Measurements from ENCODE around the gene CMPK1. TPM values are rescaled to one million over a fixed set of nuclear protein-coding genes. Genes with fewer than 3 reads are reported as not detected.

CMPK1 gene
- total RNA-seq, 1 donor from 2014 or later, result 48.5 TPM

- Histone ChIP-seq H3K9ac (ENCODE audit: low read depth in 1 of 3, low read length in 3 of 3) (no peak overlapping the region), H3K4me3 (ENCODE audit: low read length in 3 of 3) (no peak overlapping the region), H3K4me1 (ENCODE audit: control insufficient read depth in 3 of 3, insufficient read depth in 3 of 3, low read length in 3 of 3) (peaks cover 0 to 2% (median 0%) of the 10 kb centered on the region in 3 donors), H3K9me3 (ENCODE audit: control insufficient read depth in 3 of 3, low read length in 3 of 3) (no peaks in the 10 kb centered on the region), H3K36me3 (ENCODE audit: control insufficient read depth in 3 of 3, insufficient read depth in 3 of 3, low read length in 3 of 3) (peaks cover 12 to 25% (median 13%) of the 10 kb centered on the region in 3 donors), H3K27ac (ENCODE audit: low read depth, low read length) (no peak overlapping the region), H3K27me3 (ENCODE audit: control insufficient read depth in 3 of 3, insufficient read depth in 3 of 3, low read length in 3 of 3) (no peaks in the 10 kb centered on the region)
Measured at GRCh38 chr1:47367651-47368050, 34.1 kb downstream of the CMPK1 start.

- Histone ChIP-seq H3K36me3 (ENCODE audit: control insufficient read depth in 3 of 3, insufficient read depth in 3 of 3, low read length in 3 of 3) (peaks cover 18 to 45% (median 31%) of the 10 kb centered on the region in 3 donors), H3K9me3 (ENCODE audit: control insufficient read depth in 3 of 3, low read length in 3 of 3) (no peaks in the 10 kb centered on the region), H3K27me3 (ENCODE audit: control insufficient read depth in 3 of 3, insufficient read depth in 3 of 3, low read length in 3 of 3) (no peaks in the 10 kb centered on the region), H3K27ac (ENCODE audit: low read depth, low read length) (no peak overlapping the region), H3K9ac (ENCODE audit: low read depth in 1 of 3, low read length in 3 of 3) (no peak overlapping the region), H3K4me1 (ENCODE audit: control insufficient read depth in 3 of 3, insufficient read depth in 3 of 3, low read length in 3 of 3) (no peaks in the 10 kb centered on the region), H3K4me3 (ENCODE audit: low read length in 3 of 3) (no peak overlapping the region)
Measured at GRCh38 chr1:47371016-47371517, 37.5 kb downstream of the CMPK1 start.

GRCh38 chr1:47374501-47374900 is 40.9 kb downstream of the CMPK1 start:
- Histone ChIP-seq H3K9ac (ENCODE audit: low read depth in 1 of 3, low read length in 3 of 3) (no peak overlapping the region), H3K4me1 (ENCODE audit: control insufficient read depth in 3 of 3, insufficient read depth in 3 of 3, low read length in 3 of 3) (no peaks in the 10 kb centered on the region), H3K27ac (ENCODE audit: low read depth, low read length) (no peak overlapping the region), H3K36me3 (ENCODE audit: control insufficient read depth in 3 of 3, insufficient read depth in 3 of 3, low read length in 3 of 3) (peaks cover 12 to 47% (median 32%) of the 10 kb centered on the region in 3 donors), H3K9me3 (ENCODE audit: control insufficient read depth in 3 of 3, low read length in 3 of 3) (no peaks in the 10 kb centered on the region), H3K4me3 (ENCODE audit: low read length in 3 of 3) (no peak overlapping the region), H3K27me3 (ENCODE audit: control insufficient read depth in 3 of 3, insufficient read depth in 3 of 3, low read length in 3 of 3) (no peaks in the 10 kb centered on the region)

GRCh38 chr1:47378147-47378546 is 44.6 kb downstream of the CMPK1 start:
- Histone ChIP-seq H3K27ac (ENCODE audit: low read depth, low read length) (no peak overlapping the region), H3K9ac (ENCODE audit: low read depth in 1 of 3, low read length in 3 of 3) (no peak overlapping the region), H3K4me1 (ENCODE audit: control insufficient read depth in 3 of 3, insufficient read depth in 3 of 3, low read length in 3 of 3) (no peaks in the 10 kb centered on the region), H3K27me3 (ENCODE audit: control insufficient read depth in 3 of 3, insufficient read depth in 3 of 3, low read length in 3 of 3) (no peaks in the 10 kb centered on the region), H3K4me3 (ENCODE audit: low read length in 3 of 3) (no peak overlapping the region), H3K9me3 (ENCODE audit: control insufficient read depth in 3 of 3, low read length in 3 of 3) (no peaks in the 10 kb centered on the region), H3K36me3 (ENCODE audit: control insufficient read depth in 3 of 3, insufficient read depth in 3 of 3, low read length in 3 of 3) (peaks cover 9 to 39% (median 27%) of the 10 kb centered on the region in 3 donors)

- Histone ChIP-seq H3K27me3 (ENCODE audit: control insufficient read depth in 3 of 3, insufficient read depth in 3 of 3, low read length in 3 of 3) (no peaks in the 10 kb centered on the region), H3K9ac (ENCODE audit: low read depth in 1 of 3, low read length in 3 of 3) (no peak overlapping the region), H3K4me1 (ENCODE audit: control insufficient read depth in 3 of 3, insufficient read depth in 3 of 3, low read length in 3 of 3) (no peaks in the 10 kb centered on the region), H3K9me3 (ENCODE audit: control insufficient read depth in 3 of 3, low read length in 3 of 3) (no peaks in the 10 kb centered on the region), H3K4me3 (ENCODE audit: low read length in 3 of 3) (no peak overlapping the region), H3K36me3 (ENCODE audit: control insufficient read depth in 3 of 3, insufficient read depth in 3 of 3, low read length in 3 of 3) (peaks cover 4 to 24% (median 11%) of the 10 kb centered on the region in 3 donors), H3K27ac (ENCODE audit: low read depth, low read length) (no peak overlapping the region)
Measured at GRCh38 chr1:47380699-47381098, 47.1 kb downstream of the CMPK1 start.

GRCh38 chr1:47382399-47382983 is 48.9 kb downstream of the CMPK1 start:
- Histone ChIP-seq H3K9ac (ENCODE audit: low read depth in 1 of 3, low read length in 3 of 3) (no peak overlapping the region), H3K27ac (ENCODE audit: low read depth, low read length) (no peak overlapping the region), H3K4me3 (ENCODE audit: low read length in 3 of 3) (no peak overlapping the region), H3K27me3 (ENCODE audit: control insufficient read depth in 3 of 3, insufficient read depth in 3 of 3, low read length in 3 of 3) (no peaks in the 10 kb centered on the region), H3K36me3 (ENCODE audit: control insufficient read depth in 3 of 3, insufficient read depth in 3 of 3, low read length in 3 of 3) (peaks cover 4 to 18% (median 7%) of the 10 kb centered on the region in 3 donors), H3K4me1 (ENCODE audit: control insufficient read depth in 3 of 3, insufficient read depth in 3 of 3, low read length in 3 of 3) (no peaks in the 10 kb centered on the region), H3K9me3 (ENCODE audit: control insufficient read depth in 3 of 3, low read length in 3 of 3) (no peaks in the 10 kb centered on the region)

GRCh38 chr1:47384083-47384482 is 50.5 kb downstream of the CMPK1 start:
- H3K27me3 ChIP-seq (ENCODE audit: control insufficient read depth in 3 of 3, insufficient read depth in 3 of 3, low read length in 3 of 3), result peaks cover 0 to 3% (median 0%) of the 10 kb centered on the region in 3 donors
- no peak overlapping the region for H3K9ac ChIP-seq (ENCODE audit: low read depth in 1 of 3, low read length in 3 of 3)
- peaks cover 0 to 4% (median 3%) of the 10 kb centered on the region in 3 donors for H3K4me1 ChIP-seq (ENCODE audit: control insufficient read depth in 3 of 3, insufficient read depth in 3 of 3, low read length in 3 of 3)
- H3K36me3 ChIP-seq (ENCODE audit: control insufficient read depth in 3 of 3, insufficient read depth in 3 of 3, low read length in 3 of 3), result peaks cover 4 to 16% (median 7%) of the 10 kb centered on the region in 3 donors
- no peaks in the 10 kb centered on the region for H3K9me3 ChIP-seq (ENCODE audit: control insufficient read depth in 3 of 3, low read length in 3 of 3)
- no peak overlapping the region for H3K4me3 ChIP-seq (ENCODE audit: low read length in 3 of 3)
- no peak overlapping the region for H3K27ac ChIP-seq (ENCODE audit: low read depth, low read length)

- Histone ChIP-seq H3K27ac (ENCODE audit: low read depth, low read length) (no peak overlapping the region), H3K4me1 (ENCODE audit: control insufficient read depth in 3 of 3, insufficient read depth in 3 of 3, low read length in 3 of 3) (peaks cover 0 to 4% (median 3%) of the 10 kb centered on the region in 3 donors), H3K9me3 (ENCODE audit: control insufficient read depth in 3 of 3, low read length in 3 of 3) (no peaks in the 10 kb centered on the region), H3K4me3 (ENCODE audit: low read length in 3 of 3) (no peak overlapping the region), H3K27me3 (ENCODE audit: control insufficient read depth in 3 of 3, insufficient read depth in 3 of 3, low read length in 3 of 3) (peaks cover 0 to 3% (median 3%) of the 10 kb centered on the region in 3 donors), H3K36me3 (ENCODE audit: control insufficient read depth in 3 of 3, insufficient read depth in 3 of 3, low read length in 3 of 3) (peaks cover 2 to 10% (median 4%) of the 10 kb centered on the region in 3 donors), H3K9ac (ENCODE audit: low read depth in 1 of 3, low read length in 3 of 3) (no peak overlapping the region)
Measured at GRCh38 chr1:47385020-47385419, 51.4 kb downstream of the CMPK1 start.

GRCh38 chr1:47386268-47386667 is 52.7 kb downstream of the CMPK1 start:
- Histone ChIP-seq H3K4me1 (ENCODE audit: control insufficient read depth in 3 of 3, insufficient read depth in 3 of 3, low read length in 3 of 3) (peaks cover 0 to 4% (median 3%) of the 10 kb centered on the region in 3 donors), H3K36me3 (ENCODE audit: control insufficient read depth in 3 of 3, insufficient read depth in 3 of 3, low read length in 3 of 3) (peaks cover 0 to 5% (median 2%) of the 10 kb centered on the region in 3 donors), H3K27me3 (ENCODE audit: control insufficient read depth in 3 of 3, insufficient read depth in 3 of 3, low read length in 3 of 3) (peaks cover 3 to 7% (median 6%) of the 10 kb centered on the region in 3 donors), H3K27ac (ENCODE audit: low read depth, low read length) (no peak overlapping the region), H3K4me3 (ENCODE audit: low read length in 3 of 3) (no peak overlapping the region), H3K9ac (ENCODE audit: low read depth in 1 of 3, low read length in 3 of 3) (no peak overlapping the region), H3K9me3 (ENCODE audit: control insufficient read depth in 3 of 3, low read length in 3 of 3) (no peaks in the 10 kb centered on the region)

GRCh38 chr1:47388030-47388890 is 54.7 kb downstream of the CMPK1 start:
- no peaks in the 10 kb centered on the region for H3K36me3 ChIP-seq (ENCODE audit: control insufficient read depth in 3 of 3, insufficient read depth in 3 of 3, low read length in 3 of 3)
- H3K4me3 ChIP-seq (ENCODE audit: low read length in 3 of 3), result no peak overlapping the region
- H3K4me1 ChIP-seq (ENCODE audit: control insufficient read depth in 3 of 3, insufficient read depth in 3 of 3, low read length in 3 of 3), result peaks cover 0 to 4% (median 3%) of the 10 kb centered on the region in 3 donors
- no peak overlapping the region for H3K9ac ChIP-seq (ENCODE audit: low read depth in 1 of 3, low read length in 3 of 3)
- no peaks in the 10 kb centered on the region for H3K9me3 ChIP-seq (ENCODE audit: control insufficient read depth in 3 of 3, low read length in 3 of 3)
- peaks cover 3 to 9% (median 7%) of the 10 kb centered on the region in 3 donors for H3K27me3 ChIP-seq (ENCODE audit: control insufficient read depth in 3 of 3, insufficient read depth in 3 of 3, low read length in 3 of 3)
- no peak overlapping the region for H3K27ac ChIP-seq (ENCODE audit: low read depth, low read length)
